Neural cell (in vitro differentiated cells): ENCODE data around the gene DNAL1. TPM values are rescaled to one million over a fixed set of nuclear protein-coding genes. Genes with fewer than 3 reads are reported as not detected.

ENCODE experiments used
- H2AFZ ChIP-seq: fragments of 200-600, 300-800 bp; sonication (generic), shearing (Covaris generic); 2 replicates; pipeline ENCODE4 v1.6.0; 2014; ENCODE audit warnings: low read depth, mild to moderate bottlenecking, antibody characterized with exemption, low read length, moderate library complexity
- H3F3A ChIP-seq: fragments of 200-600 bp; shearing (Covaris generic); 2 replicates; pipeline ENCODE4 v1.6.1; 2016; ENCODE audit warnings: mild to moderate bottlenecking, moderate library complexity, mixed read lengths, antibody characterized with exemption, low read length; ENCODE audit not compliant: insufficient read depth, poor library complexity, severe bottlenecking
- H3K27ac ChIP-seq: fragments of 200-600, 300-800 bp; sonication (generic), shearing (Covaris generic); 2 replicates; pipeline ENCODE4 v1.5.1; 2014; ENCODE audit warnings: mild to moderate bottlenecking, low read length, moderate library complexity
- H3K27me3 ChIP-seq: fragments of 300-800, 200-600 bp; sonication (generic), shearing (Covaris generic); 2 replicates; pipeline ENCODE4 v1.6.0; 2014; ENCODE audit warnings: mild to moderate bottlenecking, low read depth, low read length, moderate library complexity; ENCODE audit not compliant: insufficient read depth
- H3K36me3 ChIP-seq: fragments of 300-800, 200-600 bp; sonication (generic), shearing (Covaris generic); 2 replicates; pipeline ENCODE4 v1.5.1; 2014; ENCODE audit warnings: mild to moderate bottlenecking, antibody characterized with exemption, low read length, moderate library complexity; ENCODE audit not compliant: insufficient read depth
- H3K4me2 ChIP-seq: fragments of 300-800, 200-600 bp; sonication (generic), shearing (Covaris generic); 2 replicates; pipeline ENCODE4 v1.6.0; 2014; ENCODE audit warnings: mild to moderate bottlenecking, low read length
- H3K4me3 ChIP-seq: fragments of 300-800, 200-600 bp; sonication (generic), shearing (Covaris generic); 2 replicates; pipeline ENCODE4 v1.5.1; 2014; ENCODE audit warnings: mild to moderate bottlenecking, low read length, moderate library complexity
- H3K79me2 ChIP-seq: fragments of 200-600 bp; shearing (Covaris generic); replicated peaks from 2 replicates; pipeline ENCODE4 v1.6.0; 2014; ENCODE audit warnings: mild to moderate bottlenecking, low read length, moderate library complexity; ENCODE audit not compliant: insufficient read depth
- H3K9ac ChIP-seq: fragments of 300-800, 200-600 bp; sonication (generic), shearing (Covaris generic); 2 replicates; pipeline ENCODE4 v1.6.1; 2016; ENCODE audit warnings: mild to moderate bottlenecking, low read length, mixed read lengths
- H3K9me2 ChIP-seq: fragments of 200-600 bp; shearing (Covaris generic); 2 replicates; pipeline ENCODE4 v1.6.1; 2016; ENCODE audit warnings: mild to moderate bottlenecking, low read length, mixed read lengths; ENCODE audit not compliant: insufficient read depth
- H3K9me3 ChIP-seq: fragments of 200-600, 300-800 bp; sonication (generic), shearing (Covaris generic); 2 replicates; pipeline ENCODE4 v1.6.1; 2016; ENCODE audit warnings: mild to moderate bottlenecking, mixed run types, low read length, moderate library complexity, mixed read lengths
- H4K20me1 ChIP-seq: fragments of 200-600 bp; shearing (Covaris generic); 2 replicates; pipeline ENCODE4 v1.6.1; 2016; ENCODE audit warnings: mild to moderate bottlenecking, mixed run types; ENCODE audit not compliant: insufficient read depth
- EP300 ChIP-seq: fragments of 450-650 bp; conservative IDR thresholded peaks from 2 replicates; pipeline ENCODE4 v1.6.1; 2014; ENCODE audit warnings: antibody characterized with exemption, mild to moderate bottlenecking, moderate library complexity; ENCODE audit not compliant: poor library complexity, severe bottlenecking
- EZH2 ChIP-seq: fragments of 200-600, 300-800 bp; shearing (Covaris generic), sonication (generic); IDR thresholded peaks from 2 replicates; pipeline ENCODE4 v1.6.1; 2014; ENCODE audit warnings: antibody characterized with exemption, low read length, borderline replicate concordance, mild to moderate bottlenecking; ENCODE audit not compliant: insufficient read depth, poor library complexity, severe bottlenecking
- RAD21 ChIP-seq: fragments of 450-650 bp; conservative IDR thresholded peaks from 2 replicates; pipeline ENCODE4 v1.6.1; 2014; ENCODE audit warnings: antibody characterized with exemption, mild to moderate bottlenecking, moderate library complexity
- SMC3 ChIP-seq: fragments of 450-650 bp; conservative IDR thresholded peaks from 2 replicates; pipeline ENCODE4 v1.6.1; 2014; ENCODE audit warnings: antibody characterized with exemption, mild to moderate bottlenecking, moderate library complexity; ENCODE audit not compliant: poor library complexity
- TAF1 ChIP-seq: IDR thresholded peaks from 2 replicates; pipeline ENCODE4 v1.6.1; 2012; ENCODE audit warnings: low read depth
- polyA plus RNA-seq: library from polyadenylated mRNA; depleted of rRNA; stranded (reverse); fragments of >200 nt; gene quantifications from 2 replicates; pipeline ENCODE4 v1.2.3, GENCODE V29; 2014
- TF ChIP-seq, protein P1 (sequence below): fragments of 450-650 bp; IDR thresholded peaks from 2 replicates; pipeline ENCODE4 v1.5.1; 2014; ENCODE audit warnings: antibody characterized with exemption, mild to moderate bottlenecking, moderate library complexity; ENCODE audit not compliant: poor library complexity, severe bottlenecking
- TF ChIP-seq, protein P2 (sequence below): IDR thresholded peaks from 2 replicates; pipeline ENCODE4 v1.6.1; 2012; ENCODE audit warnings: borderline replicate concordance

DNAL1 gene
- polyA plus RNA-seq, 1 donor from 2014 or later: 33.4 TPM

DNA sequence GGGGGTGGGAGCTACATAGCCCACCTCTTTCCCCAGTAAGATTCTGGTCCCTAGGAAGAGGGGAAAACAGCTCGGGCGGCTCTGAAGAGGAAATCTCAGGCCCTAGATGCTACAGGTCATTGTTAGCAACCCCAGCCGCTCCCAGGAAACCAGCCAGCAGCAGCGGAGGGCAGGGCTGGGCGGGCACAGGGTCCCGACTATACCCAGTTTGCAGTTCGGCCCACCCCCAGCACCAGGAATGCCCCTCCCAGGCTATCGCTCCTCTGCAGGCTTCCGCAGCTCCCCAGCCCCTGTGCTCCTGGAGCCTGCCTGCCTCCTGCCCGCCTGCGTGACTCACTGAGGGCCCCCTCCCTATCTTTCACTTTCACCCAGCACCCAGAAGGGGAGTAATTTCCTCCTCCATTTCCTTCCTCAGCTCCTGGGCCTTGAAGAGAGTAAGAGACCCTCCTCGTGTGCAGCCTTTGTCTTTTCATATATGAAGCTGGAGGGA lies 96.6 kb downstream of the DNAL1 start:
- no peaks in the 10 kb centered on the region for H4K20me1 ChIP-seq
- H3K36me3 ChIP-seq: no peaks in the 10 kb centered on the region
- H3K9me2 ChIP-seq: no peaks in the 10 kb centered on the region
- H3K9me3 ChIP-seq: no peaks in the 10 kb centered on the region
- H3K9ac ChIP-seq: peak overlapping the region; percentile 54
- H3K4me2 ChIP-seq: no peak overlapping the region
- H2AFZ ChIP-seq: peak overlapping the region; percentile 48
- H3K79me2 ChIP-seq: no peaks in the 10 kb centered on the region
- H3K27ac ChIP-seq: peak overlapping the region; percentile 49
- peak overlapping the region; percentile 22 for H3K4me3 ChIP-seq
- no peaks in the 10 kb centered on the region for H3K27me3 ChIP-seq
- H3F3A ChIP-seq: no peaks in the 10 kb centered on the region
- TF ChIP-seq, protein P1, sequence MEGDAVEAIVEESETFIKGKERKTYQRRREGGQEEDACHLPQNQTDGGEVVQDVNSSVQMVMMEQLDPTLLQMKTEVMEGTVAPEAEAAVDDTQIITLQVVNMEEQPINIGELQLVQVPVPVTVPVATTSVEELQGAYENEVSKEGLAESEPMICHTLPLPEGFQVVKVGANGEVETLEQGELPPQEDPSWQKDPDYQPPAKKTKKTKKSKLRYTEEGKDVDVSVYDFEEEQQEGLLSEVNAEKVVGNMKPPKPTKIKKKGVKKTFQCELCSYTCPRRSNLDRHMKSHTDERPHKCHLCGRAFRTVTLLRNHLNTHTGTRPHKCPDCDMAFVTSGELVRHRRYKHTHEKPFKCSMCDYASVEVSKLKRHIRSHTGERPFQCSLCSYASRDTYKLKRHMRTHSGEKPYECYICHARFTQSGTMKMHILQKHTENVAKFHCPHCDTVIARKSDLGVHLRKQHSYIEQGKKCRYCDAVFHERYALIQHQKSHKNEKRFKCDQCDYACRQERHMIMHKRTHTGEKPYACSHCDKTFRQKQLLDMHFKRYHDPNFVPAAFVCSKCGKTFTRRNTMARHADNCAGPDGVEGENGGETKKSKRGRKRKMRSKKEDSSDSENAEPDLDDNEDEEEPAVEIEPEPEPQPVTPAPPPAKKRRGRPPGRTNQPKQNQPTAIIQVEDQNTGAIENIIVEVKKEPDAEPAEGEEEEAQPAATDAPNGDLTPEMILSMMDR: no peak
- TF ChIP-seq RAD21: no peak
- TF ChIP-seq, protein P2, sequence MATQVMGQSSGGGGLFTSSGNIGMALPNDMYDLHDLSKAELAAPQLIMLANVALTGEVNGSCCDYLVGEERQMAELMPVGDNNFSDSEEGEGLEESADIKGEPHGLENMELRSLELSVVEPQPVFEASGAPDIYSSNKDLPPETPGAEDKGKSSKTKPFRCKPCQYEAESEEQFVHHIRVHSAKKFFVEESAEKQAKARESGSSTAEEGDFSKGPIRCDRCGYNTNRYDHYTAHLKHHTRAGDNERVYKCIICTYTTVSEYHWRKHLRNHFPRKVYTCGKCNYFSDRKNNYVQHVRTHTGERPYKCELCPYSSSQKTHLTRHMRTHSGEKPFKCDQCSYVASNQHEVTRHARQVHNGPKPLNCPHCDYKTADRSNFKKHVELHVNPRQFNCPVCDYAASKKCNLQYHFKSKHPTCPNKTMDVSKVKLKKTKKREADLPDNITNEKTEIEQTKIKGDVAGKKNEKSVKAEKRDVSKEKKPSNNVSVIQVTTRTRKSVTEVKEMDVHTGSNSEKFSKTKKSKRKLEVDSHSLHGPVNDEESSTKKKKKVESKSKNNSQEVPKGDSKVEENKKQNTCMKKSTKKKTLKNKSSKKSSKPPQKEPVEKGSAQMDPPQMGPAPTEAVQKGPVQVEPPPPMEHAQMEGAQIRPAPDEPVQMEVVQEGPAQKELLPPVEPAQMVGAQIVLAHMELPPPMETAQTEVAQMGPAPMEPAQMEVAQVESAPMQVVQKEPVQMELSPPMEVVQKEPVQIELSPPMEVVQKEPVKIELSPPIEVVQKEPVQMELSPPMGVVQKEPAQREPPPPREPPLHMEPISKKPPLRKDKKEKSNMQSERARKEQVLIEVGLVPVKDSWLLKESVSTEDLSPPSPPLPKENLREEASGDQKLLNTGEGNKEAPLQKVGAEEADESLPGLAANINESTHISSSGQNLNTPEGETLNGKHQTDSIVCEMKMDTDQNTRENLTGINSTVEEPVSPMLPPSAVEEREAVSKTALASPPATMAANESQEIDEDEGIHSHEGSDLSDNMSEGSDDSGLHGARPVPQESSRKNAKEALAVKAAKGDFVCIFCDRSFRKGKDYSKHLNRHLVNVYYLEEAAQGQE: no peak
- TF ChIP-seq TAF1: no peak
- no peak for TF ChIP-seq EZH2
- TF ChIP-seq EP300: no peak

DNA sequence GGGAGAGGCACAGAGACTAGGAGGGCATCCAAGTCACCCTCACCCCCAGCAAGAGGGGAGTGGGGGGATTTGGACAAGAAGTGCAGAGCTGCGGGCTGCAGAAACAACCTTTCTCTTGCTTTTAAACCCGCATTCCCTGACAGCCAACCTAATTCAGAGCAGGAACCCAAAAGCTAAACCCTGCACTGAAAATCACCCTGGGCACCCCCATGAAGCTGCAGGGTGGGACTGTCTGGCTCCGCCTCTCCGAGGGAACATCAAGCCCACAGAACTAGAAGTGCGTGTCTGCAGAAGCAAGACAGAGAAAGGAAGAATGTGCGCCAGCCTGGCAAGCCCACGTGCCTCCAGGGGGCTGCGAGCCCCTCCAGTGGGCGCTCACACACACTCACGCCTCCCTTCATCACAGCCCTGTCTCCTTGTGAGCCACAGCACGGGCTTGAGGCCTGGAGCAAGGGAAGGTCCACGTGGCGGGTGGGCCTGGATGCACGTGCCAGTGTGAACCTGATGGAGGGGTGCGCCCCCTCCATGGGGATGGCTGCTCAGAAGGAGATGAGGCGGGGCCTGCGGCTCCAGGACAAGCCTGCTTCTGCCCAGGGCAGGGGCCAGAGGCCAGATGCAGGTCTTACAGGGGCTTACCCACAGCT lies 97.2 kb downstream of the DNAL1 start:
- no peaks in the 10 kb centered on the region for H4K20me1 ChIP-seq
- peak overlapping the region; percentile 49 for H3K27ac ChIP-seq
- no peaks in the 10 kb centered on the region for H3F3A ChIP-seq
- peak overlapping the region; percentile 22 for H3K4me3 ChIP-seq
- peak overlapping the region; percentile 48 for H2AFZ ChIP-seq
- no peaks in the 10 kb centered on the region for H3K79me2 ChIP-seq
- TF ChIP-seq TAF1: no peak
- TF ChIP-seq, protein P2: peak; percentile 10
- no peak for TF ChIP-seq SMC3
- H3K36me3 ChIP-seq: no peaks in the 10 kb centered on the region
- no peaks in the 10 kb centered on the region for H3K27me3 ChIP-seq
- H3K9ac ChIP-seq: peak overlapping the region; percentile 54
- no peaks in the 10 kb centered on the region for H3K9me3 ChIP-seq
- no peak overlapping the region for H3K4me2 ChIP-seq
- H3K9me2 ChIP-seq: no peaks in the 10 kb centered on the region
